GM12892 (cell line): ENCODE results near the gene SLF2.

Source experiments
- POLR2A ChIP-seq: IDR thresholded peaks from 2 replicates; pipeline ENCODE4 v1.6.1; 2011; ENCODE audit warnings: low read depth, low read length, control low read depth
- POLR2AphosphoS5 ChIP-seq: IDR thresholded peaks from 2 replicates; pipeline ENCODE4 v1.6.1; 2011; ENCODE audit warnings: low read depth, low read length, control low read depth
- TAF1 ChIP-seq: IDR thresholded peaks from 2 replicates; pipeline ENCODE4 v1.6.1; 2011; ENCODE audit warnings: low read depth, mild to moderate bottlenecking, control low read depth, low read length, borderline replicate concordance

DNA sequence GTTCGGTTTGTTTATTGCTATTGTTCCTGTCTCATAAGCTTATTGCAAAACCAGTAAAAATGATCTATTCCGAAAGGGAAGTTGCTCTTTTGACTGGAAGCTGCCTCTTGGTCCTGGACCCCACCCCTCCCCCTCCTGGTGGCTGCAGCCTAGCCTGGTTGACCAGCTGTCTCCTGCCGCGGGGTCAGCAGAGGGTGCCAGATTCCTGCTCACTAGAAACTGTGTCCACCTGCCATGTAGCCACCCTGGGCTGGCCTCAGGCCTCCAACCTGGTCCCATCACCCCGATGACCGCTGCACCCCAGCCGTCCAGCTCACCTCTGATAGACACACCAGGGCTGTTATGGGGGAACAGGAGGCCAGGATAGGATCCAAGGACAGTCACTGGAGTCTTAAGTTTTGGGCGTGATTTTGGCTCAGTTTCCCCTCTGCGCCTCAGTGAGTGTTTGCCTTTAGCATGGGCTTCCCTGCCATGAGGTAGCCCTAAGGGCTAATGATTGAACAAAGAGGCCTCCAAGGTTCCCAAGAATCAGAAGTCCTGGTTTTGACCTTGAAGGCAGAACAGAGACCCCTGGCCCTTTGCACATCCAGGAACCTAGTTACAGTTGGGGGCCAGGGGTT is 32.9 kb upstream of the SLF2 start:
- TF ChIP-seq POLR2A: no peak
- TF ChIP-seq TAF1: no peak
- TF ChIP-seq POLR2AphosphoS5: no peak
